ENCODE measurements around the gene CRB3.

GRCh38 chr19:6448045-6448444 lies 16.0 kb upstream of the CRB3 start:
- no peak for TF ChIP-seq POLR2A (IDR thresholded peaks at IDR 0.05)
- no peak for TF ChIP-seq POLR2AphosphoS5 (IDR thresholded peaks at IDR 0.05)
- TF ChIP-seq, protein P1, sequence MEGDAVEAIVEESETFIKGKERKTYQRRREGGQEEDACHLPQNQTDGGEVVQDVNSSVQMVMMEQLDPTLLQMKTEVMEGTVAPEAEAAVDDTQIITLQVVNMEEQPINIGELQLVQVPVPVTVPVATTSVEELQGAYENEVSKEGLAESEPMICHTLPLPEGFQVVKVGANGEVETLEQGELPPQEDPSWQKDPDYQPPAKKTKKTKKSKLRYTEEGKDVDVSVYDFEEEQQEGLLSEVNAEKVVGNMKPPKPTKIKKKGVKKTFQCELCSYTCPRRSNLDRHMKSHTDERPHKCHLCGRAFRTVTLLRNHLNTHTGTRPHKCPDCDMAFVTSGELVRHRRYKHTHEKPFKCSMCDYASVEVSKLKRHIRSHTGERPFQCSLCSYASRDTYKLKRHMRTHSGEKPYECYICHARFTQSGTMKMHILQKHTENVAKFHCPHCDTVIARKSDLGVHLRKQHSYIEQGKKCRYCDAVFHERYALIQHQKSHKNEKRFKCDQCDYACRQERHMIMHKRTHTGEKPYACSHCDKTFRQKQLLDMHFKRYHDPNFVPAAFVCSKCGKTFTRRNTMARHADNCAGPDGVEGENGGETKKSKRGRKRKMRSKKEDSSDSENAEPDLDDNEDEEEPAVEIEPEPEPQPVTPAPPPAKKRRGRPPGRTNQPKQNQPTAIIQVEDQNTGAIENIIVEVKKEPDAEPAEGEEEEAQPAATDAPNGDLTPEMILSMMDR (IDR thresholded peaks at IDR 0.05) = no peak
